Measurements from ENCODE around the gene ABCC6.
A peak's percentile ranks its signal among the peaks of the same experiment; 100 is the strongest.
"Not testable (repeated sequence)": the region's sequence is repeated elsewhere in the genome, so short reads cannot be mapped to it uniquely, and the experiment has no call there.

The ABCC6 gene

DNA sequence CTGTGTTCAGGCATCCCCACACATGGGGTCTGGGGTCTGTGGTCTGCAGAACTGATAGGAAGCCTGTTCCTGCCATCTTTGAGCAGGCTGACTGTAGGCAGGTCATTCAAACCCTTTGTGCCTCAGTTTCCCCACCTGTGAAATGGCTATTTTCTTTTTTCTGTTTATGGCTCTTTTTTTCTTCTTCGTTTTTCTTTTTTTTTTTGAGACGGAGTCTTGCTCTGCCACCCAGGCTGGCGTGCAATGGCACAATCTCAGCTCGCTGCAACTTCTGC lies 72.5 kb downstream of the ABCC6 start:
- H4K8ac ChIP-seq (ENCODE audit: low read depth, low read length) = no peak overlapping the region
- no peak overlapping the region for H3K4me3 ChIP-seq (ENCODE audit: low read length)
- H3K23ac ChIP-seq (ENCODE audit: low read length) = no peak overlapping the region
- no peaks in the 10 kb centered on the region for H3K4me1 ChIP-seq (ENCODE audit: control insufficient read depth, low read depth, low read length)
- H2AK5ac ChIP-seq (ENCODE audit: low read length) = no peak overlapping the region
- no peak overlapping the region for H2BK120ac ChIP-seq (ENCODE audit: low read depth, low read length)
- H3K4me2 ChIP-seq (ENCODE audit: low read length) = no peak overlapping the region
- no peak overlapping the region for H3K18ac ChIP-seq (ENCODE audit: low read length)
- H3K79me1 ChIP-seq (ENCODE audit: low read length) = no peaks in the 10 kb centered on the region
- H4K5ac ChIP-seq (ENCODE audit: low read length) = no peak overlapping the region
- H3K27me3 ChIP-seq (ENCODE audit: insufficient read depth, low read length, poor library complexity) = no peaks in the 10 kb centered on the region
- H3K4ac ChIP-seq (ENCODE audit: low read depth, low read length) = no peak overlapping the region
- no peak for DNase-seq
- WGBS (ENCODE audit: extremely low coverage, insufficient coverage, low lambda C conversion rate) = no CpG with 5 or more reads among the region's 4 CpGs
- no peak overlapping the region for H3K27ac ChIP-seq (ENCODE audit: low read depth, low read length)
- H3K79me2 ChIP-seq (ENCODE audit: control insufficient read depth, insufficient read depth, low read length) = no peaks in the 10 kb centered on the region
- H3K36me3 ChIP-seq (ENCODE audit: control insufficient read depth, insufficient read depth, low read length) = no peaks in the 10 kb centered on the region
- H3K56ac ChIP-seq (ENCODE audit: low read length) = no peak overlapping the region
- no peak overlapping the region for H2BK5ac ChIP-seq (ENCODE audit: low read length)
- H3K9ac ChIP-seq (ENCODE audit: low read length) = no peak overlapping the region
- H2BK15ac ChIP-seq (replicated peaks; ENCODE audit: low read depth) = no peak overlapping the region

DNA sequence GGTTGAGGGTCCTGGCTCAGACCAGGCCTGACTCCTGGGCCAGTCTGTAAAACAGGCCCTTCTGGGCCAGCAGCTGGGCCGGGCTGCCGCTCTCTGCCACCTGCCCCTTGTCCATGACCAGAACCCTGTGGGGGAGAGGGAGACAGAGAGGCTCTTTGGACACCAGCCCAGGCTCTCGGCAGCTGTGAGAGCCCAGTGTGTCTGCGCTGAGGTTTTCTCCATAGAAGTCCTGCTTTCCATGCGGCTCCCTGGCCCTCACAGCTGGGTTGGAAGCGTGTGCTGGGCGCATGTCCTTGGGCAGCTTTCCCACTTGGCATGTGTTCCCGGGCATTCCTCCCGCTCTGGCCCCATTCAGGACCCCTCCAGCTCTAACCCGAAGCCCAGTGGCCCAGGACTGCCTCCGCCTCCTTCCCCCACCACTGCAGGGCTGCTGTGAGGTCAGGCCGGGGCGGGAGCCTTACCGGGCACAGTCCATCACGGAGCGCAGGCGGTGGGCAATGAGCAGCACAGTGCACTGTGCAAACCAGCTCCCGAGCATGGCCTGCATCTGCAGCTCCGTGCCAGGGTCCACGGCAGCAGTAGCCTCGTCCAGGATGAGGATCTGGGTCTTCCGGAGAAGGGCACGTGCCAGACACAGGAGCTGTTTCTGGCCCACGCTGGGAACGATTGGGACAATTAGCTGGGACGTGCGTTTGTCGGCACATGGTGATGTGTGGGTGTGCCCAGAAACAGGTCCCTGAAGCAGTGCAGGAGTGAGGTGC lies 73.0 kb downstream of the ABCC6 start:
- no peak overlapping the region for H3K9ac ChIP-seq (ENCODE audit: low read length)
- H3K27me3 ChIP-seq (ENCODE audit: insufficient read depth, low read length, poor library complexity) = no peaks in the 10 kb centered on the region
- no peak overlapping the region for H3K27ac ChIP-seq (ENCODE audit: low read depth, low read length)
- WGBS (ENCODE audit: extremely low coverage, insufficient coverage, low lambda C conversion rate) = no CpG with 5 or more reads among the region's 28 CpGs
- DNase-seq = no peak
- H2AK5ac ChIP-seq (ENCODE audit: low read length) = no peak overlapping the region
- H3K56ac ChIP-seq (ENCODE audit: low read length) = no peak overlapping the region
- H3K79me1 ChIP-seq (ENCODE audit: low read length) = no peaks in the 10 kb centered on the region
- H3K4me3 ChIP-seq (ENCODE audit: low read length) = no peak overlapping the region
- no peak overlapping the region for H2BK120ac ChIP-seq (ENCODE audit: low read depth, low read length)
- no peak overlapping the region for H3K4ac ChIP-seq (ENCODE audit: low read depth, low read length)
- no peak overlapping the region for H3K18ac ChIP-seq (ENCODE audit: low read length)
- no peaks in the 10 kb centered on the region for H3K36me3 ChIP-seq (ENCODE audit: control insufficient read depth, insufficient read depth, low read length)
- H3K23ac ChIP-seq (ENCODE audit: low read length) = peak overlapping the region; percentile 9
- H4K8ac ChIP-seq (ENCODE audit: low read depth, low read length) = no peak overlapping the region
- H2BK15ac ChIP-seq (replicated peaks; ENCODE audit: low read depth) = no peak overlapping the region
- H2BK5ac ChIP-seq (ENCODE audit: low read length) = no peak overlapping the region
- H3K4me2 ChIP-seq (ENCODE audit: low read length) = no peak overlapping the region
- H3K4me1 ChIP-seq (ENCODE audit: control insufficient read depth, low read depth, low read length) = no peaks in the 10 kb centered on the region
- no peaks in the 10 kb centered on the region for H3K79me2 ChIP-seq (ENCODE audit: control insufficient read depth, insufficient read depth, low read length)
- no peak overlapping the region for H4K5ac ChIP-seq (ENCODE audit: low read length)

DNA sequence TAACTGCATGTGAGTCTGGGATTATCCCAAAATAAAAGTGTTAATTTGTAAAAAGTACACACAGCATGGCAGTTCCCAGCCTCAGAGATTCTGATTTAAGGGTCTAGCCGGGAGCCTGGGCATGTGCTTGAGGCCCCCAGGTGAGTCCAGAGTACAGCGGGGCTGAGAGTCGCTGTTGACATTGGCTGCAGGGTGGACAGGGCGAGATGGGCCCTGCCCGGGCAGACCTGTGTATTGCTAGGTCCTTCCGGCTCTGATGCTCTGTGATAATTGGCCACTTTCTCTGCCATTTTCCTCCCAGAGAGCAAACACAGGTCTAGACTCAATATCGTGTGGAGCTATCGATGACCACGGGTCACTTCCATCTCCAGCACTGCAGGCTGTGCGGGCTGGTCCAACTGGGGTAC lies 73.6 kb downstream of the ABCC6 start:
- no peak overlapping the region for H4K5ac ChIP-seq (ENCODE audit: low read length)
- no peaks in the 10 kb centered on the region for H3K79me1 ChIP-seq (ENCODE audit: low read length)
- H3K56ac ChIP-seq (ENCODE audit: low read length) = no peak overlapping the region
- no peak overlapping the region for H3K27ac ChIP-seq (ENCODE audit: low read depth, low read length)
- no peak overlapping the region for H3K23ac ChIP-seq (ENCODE audit: low read length)
- no peaks in the 10 kb centered on the region for H3K27me3 ChIP-seq (ENCODE audit: insufficient read depth, low read length, poor library complexity)
- H3K36me3 ChIP-seq (ENCODE audit: control insufficient read depth, insufficient read depth, low read length) = no peaks in the 10 kb centered on the region
- H4K8ac ChIP-seq (ENCODE audit: low read depth, low read length) = no peak overlapping the region
- no peak overlapping the region for H3K4ac ChIP-seq (ENCODE audit: low read depth, low read length)
- H3K18ac ChIP-seq (ENCODE audit: low read length) = no peak overlapping the region
- H2BK5ac ChIP-seq (ENCODE audit: low read length) = no peak overlapping the region
- no peaks in the 10 kb centered on the region for H3K4me1 ChIP-seq (ENCODE audit: control insufficient read depth, low read depth, low read length)
- H3K79me2 ChIP-seq (ENCODE audit: control insufficient read depth, insufficient read depth, low read length) = no peaks in the 10 kb centered on the region
- DNase-seq = no peak
- no peak overlapping the region for H3K9ac ChIP-seq (ENCODE audit: low read length)
- no peak overlapping the region for H2AK5ac ChIP-seq (ENCODE audit: low read length)
- no peak overlapping the region for H3K4me2 ChIP-seq (ENCODE audit: low read length)
- no peak overlapping the region for H2BK15ac ChIP-seq (replicated peaks; ENCODE audit: low read depth)
- no peak overlapping the region for H2BK120ac ChIP-seq (ENCODE audit: low read depth, low read length)
- no CpG with 5 or more reads among the region's 10 CpGs for WGBS (ENCODE audit: extremely low coverage, insufficient coverage, low lambda C conversion rate)
- no peak overlapping the region for H3K4me3 ChIP-seq (ENCODE audit: low read length)

DNA sequence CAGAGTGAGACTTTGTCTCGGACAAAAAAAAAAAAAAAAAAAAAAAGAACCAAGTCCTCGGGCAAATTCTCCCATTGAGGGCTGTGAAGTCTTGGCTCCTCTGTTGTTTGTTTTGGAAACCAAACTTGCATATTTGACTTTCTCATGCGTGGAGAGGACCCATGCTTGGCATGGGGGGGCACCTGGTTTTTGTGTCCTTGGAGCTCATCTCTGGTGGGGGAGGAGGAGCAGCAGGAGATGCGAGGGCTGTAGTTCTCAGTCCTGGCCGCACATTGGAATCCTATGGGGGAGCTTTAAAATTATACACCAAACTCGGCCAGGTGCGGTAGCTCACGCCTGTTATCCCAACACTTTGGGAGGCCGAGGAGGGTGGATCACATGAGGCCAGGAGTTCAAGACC lies 74.5 kb downstream of the ABCC6 start:
- H3K79me1 ChIP-seq (ENCODE audit: low read length) = no peaks in the 10 kb centered on the region
- H2BK120ac ChIP-seq (ENCODE audit: low read depth, low read length) = no peak overlapping the region
- no peak overlapping the region for H2BK15ac ChIP-seq (replicated peaks; ENCODE audit: low read depth)
- H3K27ac ChIP-seq (ENCODE audit: low read depth, low read length) = no peak overlapping the region
- no peak overlapping the region for H2AK5ac ChIP-seq (ENCODE audit: low read length)
- H4K5ac ChIP-seq (ENCODE audit: low read length) = no peak overlapping the region
- H3K56ac ChIP-seq (ENCODE audit: low read length) = no peak overlapping the region
- H3K4ac ChIP-seq (ENCODE audit: low read depth, low read length) = no peak overlapping the region
- no peaks in the 10 kb centered on the region for H3K79me2 ChIP-seq (ENCODE audit: control insufficient read depth, insufficient read depth, low read length)
- peaks cover 3% of the 10 kb centered on the region for H3K36me3 ChIP-seq (ENCODE audit: control insufficient read depth, insufficient read depth, low read length)
- no peak overlapping the region for H2BK5ac ChIP-seq (ENCODE audit: low read length)
- H3K18ac ChIP-seq (ENCODE audit: low read length) = no peak overlapping the region
- no CpG with 5 or more reads among the region's 9 CpGs for WGBS (ENCODE audit: extremely low coverage, insufficient coverage, low lambda C conversion rate)
- H3K4me3 ChIP-seq (ENCODE audit: low read length) = no peak overlapping the region
- no peak overlapping the region for H4K8ac ChIP-seq (ENCODE audit: low read depth, low read length)
- H3K23ac ChIP-seq (ENCODE audit: low read length) = no peak overlapping the region
- H3K4me1 ChIP-seq (ENCODE audit: control insufficient read depth, low read depth, low read length) = no peaks in the 10 kb centered on the region
- DNase-seq = peak; percentile 16
- no peak overlapping the region for H3K9ac ChIP-seq (ENCODE audit: low read length)
- H3K4me2 ChIP-seq (ENCODE audit: low read length) = no peak overlapping the region
- no peaks in the 10 kb centered on the region for H3K27me3 ChIP-seq (ENCODE audit: insufficient read depth, low read length, poor library complexity)

DNA sequence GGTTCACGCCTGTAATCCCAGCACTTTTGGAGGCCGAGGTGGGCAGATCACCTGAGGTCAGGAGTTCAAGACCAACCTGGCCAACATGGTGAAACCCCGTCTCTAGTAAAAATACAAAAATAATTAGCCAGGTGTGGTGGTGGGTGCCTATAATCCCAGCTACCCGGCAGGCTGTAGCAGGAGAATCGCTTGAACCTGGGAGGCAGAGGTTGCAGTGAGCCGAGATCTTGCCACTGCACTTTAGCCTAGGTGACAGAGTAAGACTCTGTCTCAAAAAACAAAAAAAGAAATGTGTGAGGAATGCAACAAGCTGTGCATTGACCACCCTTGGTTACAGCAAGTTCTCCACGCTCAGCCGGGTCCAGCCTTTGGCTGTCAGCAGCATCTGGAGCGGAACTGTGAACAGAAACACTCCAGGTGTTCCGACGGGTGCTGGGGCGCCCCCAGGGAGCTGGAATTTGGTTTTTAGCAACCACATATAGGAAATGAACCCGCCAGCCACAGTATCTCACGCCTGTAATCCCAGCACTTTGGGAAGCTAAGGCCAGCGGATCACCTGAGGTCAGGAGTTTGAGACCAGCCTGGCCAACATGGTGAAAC lies 75.2 kb downstream of the ABCC6 start:
- H3K23ac ChIP-seq (ENCODE audit: low read length); H2BK120ac ChIP-seq (ENCODE audit: low read depth, low read length): not testable (repeated sequence)
- no CpG with 5 or more reads among the region's 15 CpGs for WGBS (ENCODE audit: extremely low coverage, insufficient coverage, low lambda C conversion rate)

More for the DNA sequence above, 75.2 kb downstream of the ABCC6 start:
- H3K4ac ChIP-seq (ENCODE audit: low read depth, low read length); H3K27me3 ChIP-seq (ENCODE audit: insufficient read depth, low read length, poor library complexity); H4K5ac ChIP-seq (ENCODE audit: low read length); H3K79me2 ChIP-seq (ENCODE audit: control insufficient read depth, insufficient read depth, low read length); H3K4me1 ChIP-seq (ENCODE audit: control insufficient read depth, low read depth, low read length); H2BK5ac ChIP-seq (ENCODE audit: low read length); H3K9ac ChIP-seq (ENCODE audit: low read length); H3K18ac ChIP-seq (ENCODE audit: low read length); H3K4me3 ChIP-seq (ENCODE audit: low read length); H3K27ac ChIP-seq (ENCODE audit: low read depth, low read length); H3K56ac ChIP-seq (ENCODE audit: low read length); DNase-seq; H4K8ac ChIP-seq (ENCODE audit: low read depth, low read length); H2BK15ac ChIP-seq (replicated peaks; ENCODE audit: low read depth); H3K36me3 ChIP-seq (ENCODE audit: control insufficient read depth, insufficient read depth, low read length); H3K79me1 ChIP-seq (ENCODE audit: low read length); H3K4me2 ChIP-seq (ENCODE audit: low read length); H2AK5ac ChIP-seq (ENCODE audit: low read length): not testable (repeated sequence)
